K562 (cell line): ENCODE data around the gene SLC7A10.

Experiments
- RAD21 ChIP-seq, 2 experiments: fragments of 250-450 bp in 1 of 2; fragments of 450-650 bp in 1 of 2; sonication (Bioruptor Pico) in 1 of 2; formaldehyde crosslinking in 1 of 2; IDR thresholded peaks in 1 of 2; conservative IDR thresholded peaks in 1 of 2; 2 replicates each; pipeline versions ENCODE4 v1.4.0 to v1.8.0; 2020 to 2022; ENCODE audit warnings: mild to moderate bottlenecking in 2 of 2, moderate library complexity in 1 of 2
- U2AF1 ChIP-seq: fragments of 200-400 bp; formaldehyde crosslinking; optimal IDR thresholded peaks from 2 replicates; pipeline ENCODE3; 2017; ENCODE audit warnings: mild to moderate bottlenecking, low read depth, low read length, moderate library complexity

GRCh38 chr19:33270769-33271168, 45.1 kb upstream of the SLC7A10 start:
- no peak for TF ChIP-seq RAD21 (CRISPR knock-in tag; conservative IDR thresholded peaks at IDR 0.05 in 1 of 2, IDR thresholded peaks at IDR 0.05 in 1 of 2)
- no peak for TF ChIP-seq U2AF1
